Prostate gland (tissue), 2 donors: ENCODE results near the gene DAPK1. TPM values are rescaled to one million over a fixed set of nuclear protein-coding genes. Genes with fewer than 3 reads are reported as not detected.

Experiments used
- DNase-seq: peaks from one replicate; pipeline ENCODE4 v3.0.0-alpha.2; 2019; ENCODE audit warnings: low spot score
- H3K27ac ChIP-seq, 2 donors: fragments of 200-600 bp; sonication (generic); 2 replicates each; pipeline ENCODE4 v1.5.1; 2017 to 2019
- H3K27me3 ChIP-seq: fragments of 200-600 bp; sonication (generic); replicated peaks from 2 replicates; pipeline ENCODE4 v1.5.1; 2019; ENCODE audit not compliant: insufficient read depth
- H3K36me3 ChIP-seq, 2 donors: fragments of 200-600 bp; sonication (generic); 1 replicate in 1 of 2; 2 replicates in 1 of 2; pipeline versions ENCODE4 v1.5.1 to v1.8.1; 2017 to 2019
- H3K4me1 ChIP-seq: fragments of 200-600 bp; sonication (generic); replicated peaks from 2 replicates; pipeline ENCODE4 v1.5.1; 2019
- H3K4me3 ChIP-seq, 2 donors: fragments of 200-600 bp; sonication (generic); 2 replicates each; pipeline ENCODE4 v1.5.1; 2017 to 2019
- H3K9me3 ChIP-seq: fragments of 200-600 bp; sonication (generic); 2 replicates; pipeline ENCODE4 v1.5.1; 2017
- POLR2A ChIP-seq: fragments of 450-650 bp; IDR thresholded peaks from one replicate; pipeline ENCODE4 v1.6.1; 2016; ENCODE audit warnings: antibody characterized with exemption, mild to moderate bottlenecking
- POLR2AphosphoS5 ChIP-seq: sonication (generic); formaldehyde crosslinking; IDR thresholded peaks from one replicate; pipeline ENCODE4 v1.6.1; 2017; ENCODE audit warnings: antibody characterized with exemption
- WGBS: methylation state at CpG from one replicate; pipeline ENCODE4 v1.1.5; 2018; 5-methylcytosine and 5-hydroxymethylcytosine counted together
- intact Hi-C: fragments of 100-400 bp; cut with DNase I; formaldehyde crosslinking; loops from one replicate; pipeline ENCODE4 v1.14.2; 2022
- total RNA-seq, 2 donors: library from RNA; depleted of rRNA; stranded (reverse); fragments of >200 nt; gene quantifications; one replicate each; pipeline ENCODE4 v1.1.0, GENCODE V29; 2016
- TF ChIP-seq, protein P1 (sequence below), 4 experiments: fragments of 200-600 bp in 2 of 4; fragments of 450-650 bp in 2 of 4; sonication (generic) in 2 of 4; IDR thresholded peaks; 1 replicate in 3 of 4; 2 replicates in 1 of 4; pipeline ENCODE4 v1.5.1; 2016 to 2019; ENCODE audit warnings: antibody characterized with exemption in 4 of 4, mild to moderate bottlenecking in 2 of 4, moderate library complexity in 2 of 4

The DAPK1 gene
- total RNA-seq, 2 donors from 2014 or later: 13.9 to 39.1 TPM

GRCh38 chr9:87518702-87519335, 21.2 kb downstream of the DAPK1 start:
- 31% methylated on average over 12 of the region's 12 CpGs for WGBS
- Histone ChIP-seq H3K27ac (no peak overlapping the region), H3K4me3 (no peak overlapping the region), H3K27me3 (no peaks in the 10 kb centered on the region), H3K9me3 (no peaks in the 10 kb centered on the region), H3K4me1 (no peaks in the 10 kb centered on the region), H3K36me3 (no peaks in the 10 kb centered on the region)
- DNase-seq: peak; percentile 64
- peak; percentile 66 for TF ChIP-seq POLR2AphosphoS5
- TF ChIP-seq, protein P1, sequence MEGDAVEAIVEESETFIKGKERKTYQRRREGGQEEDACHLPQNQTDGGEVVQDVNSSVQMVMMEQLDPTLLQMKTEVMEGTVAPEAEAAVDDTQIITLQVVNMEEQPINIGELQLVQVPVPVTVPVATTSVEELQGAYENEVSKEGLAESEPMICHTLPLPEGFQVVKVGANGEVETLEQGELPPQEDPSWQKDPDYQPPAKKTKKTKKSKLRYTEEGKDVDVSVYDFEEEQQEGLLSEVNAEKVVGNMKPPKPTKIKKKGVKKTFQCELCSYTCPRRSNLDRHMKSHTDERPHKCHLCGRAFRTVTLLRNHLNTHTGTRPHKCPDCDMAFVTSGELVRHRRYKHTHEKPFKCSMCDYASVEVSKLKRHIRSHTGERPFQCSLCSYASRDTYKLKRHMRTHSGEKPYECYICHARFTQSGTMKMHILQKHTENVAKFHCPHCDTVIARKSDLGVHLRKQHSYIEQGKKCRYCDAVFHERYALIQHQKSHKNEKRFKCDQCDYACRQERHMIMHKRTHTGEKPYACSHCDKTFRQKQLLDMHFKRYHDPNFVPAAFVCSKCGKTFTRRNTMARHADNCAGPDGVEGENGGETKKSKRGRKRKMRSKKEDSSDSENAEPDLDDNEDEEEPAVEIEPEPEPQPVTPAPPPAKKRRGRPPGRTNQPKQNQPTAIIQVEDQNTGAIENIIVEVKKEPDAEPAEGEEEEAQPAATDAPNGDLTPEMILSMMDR (IDR thresholded peaks at IDR 0.05): no peak
- intact Hi-C loops: no loop called here

DNA sequence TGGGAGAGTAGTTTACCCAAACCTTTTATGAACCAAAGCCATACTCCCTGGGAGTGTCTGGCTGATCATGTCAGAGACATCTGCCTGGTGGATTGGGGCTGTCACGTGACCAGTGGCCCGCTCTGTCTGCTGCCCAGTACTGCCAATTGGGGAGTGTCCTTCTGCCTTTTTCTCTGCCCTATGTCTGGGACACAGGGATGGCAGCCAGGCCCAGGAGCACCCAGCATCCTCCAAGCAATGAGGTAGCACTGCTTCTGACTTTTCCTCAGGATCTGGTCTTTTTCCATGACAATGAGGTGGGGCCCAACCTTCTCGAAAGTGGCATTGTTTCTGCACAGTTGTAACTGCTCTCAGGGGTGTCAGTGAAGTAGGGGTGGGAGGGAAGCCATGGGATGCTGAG, 21.8 kb downstream of the DAPK1 start:
- Histone ChIP-seq H3K27ac (no peak overlapping the region), H3K36me3 (no peaks in the 10 kb centered on the region), H3K4me3 (no peak overlapping the region), H3K4me1 (no peaks in the 10 kb centered on the region), H3K9me3 (no peaks in the 10 kb centered on the region), H3K27me3 (no peaks in the 10 kb centered on the region)
- intact Hi-C loops: no loop called here
- no peak for TF ChIP-seq POLR2A
- TF ChIP-seq, protein P1 (IDR thresholded peaks at IDR 0.05): no peak
- no peak for TF ChIP-seq POLR2AphosphoS5
- WGBS: 50% methylated on average over 3 of the region's 3 CpGs
- no peak for DNase-seq

DNA sequence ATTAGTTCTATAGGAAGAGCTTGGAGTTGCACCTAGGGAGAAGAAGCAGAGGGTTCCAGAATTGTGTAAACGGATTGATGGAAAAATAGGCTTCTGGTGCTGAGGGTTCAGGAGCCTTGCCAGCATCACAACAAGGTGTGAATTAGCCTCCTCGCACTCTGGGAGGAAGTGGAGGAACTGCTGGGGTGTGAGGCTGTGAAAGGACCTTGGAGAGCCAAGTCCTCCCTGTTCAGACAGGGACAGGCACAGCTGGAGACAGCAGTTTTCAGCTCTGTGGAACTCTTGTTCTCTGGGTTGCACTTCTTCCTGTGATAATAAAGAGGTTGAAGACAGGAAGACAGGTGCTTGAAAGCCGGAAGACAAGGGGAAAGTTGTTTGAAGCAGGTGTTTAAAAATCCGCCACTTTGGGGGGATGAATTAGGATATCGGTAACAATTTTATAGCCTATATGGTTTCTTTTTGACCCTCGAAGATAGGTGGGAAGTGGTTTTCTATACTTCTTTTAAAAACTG, 22.6 kb downstream of the DAPK1 start:
- Histone ChIP-seq H3K4me3 (no peak overlapping the region), H3K27me3 (no peaks in the 10 kb centered on the region), H3K27ac (no peak overlapping the region), H3K9me3 (no peaks in the 10 kb centered on the region), H3K4me1 (no peaks in the 10 kb centered on the region), H3K36me3 (no peaks in the 10 kb centered on the region)
- intact Hi-C loops: no loop called here
- WGBS: 90% methylated on average over 6 of the region's 6 CpGs
- no peak for DNase-seq
- TF ChIP-seq POLR2AphosphoS5 (no peak), POLR2A (no peak)
- TF ChIP-seq, protein P1 (IDR thresholded peaks at IDR 0.05): no peak

GRCh38 chr9:87521834-87522233, 24.2 kb downstream of the DAPK1 start:
- no peak for DNase-seq
- Histone ChIP-seq H3K9me3 (no peaks in the 10 kb centered on the region), H3K4me3 (no peak overlapping the region), H3K4me1 (no peaks in the 10 kb centered on the region), H3K27me3 (no peaks in the 10 kb centered on the region), H3K27ac (no peak overlapping the region), H3K36me3 (no peaks in the 10 kb centered on the region)
- TF ChIP-seq, protein P1 (IDR thresholded peaks at IDR 0.05): no peak
- TF ChIP-seq POLR2A (no peak), POLR2AphosphoS5 (no peak)
- intact Hi-C loops: no loop called here
- WGBS: 76% methylated on average over 7 of the region's 7 CpGs

DNA sequence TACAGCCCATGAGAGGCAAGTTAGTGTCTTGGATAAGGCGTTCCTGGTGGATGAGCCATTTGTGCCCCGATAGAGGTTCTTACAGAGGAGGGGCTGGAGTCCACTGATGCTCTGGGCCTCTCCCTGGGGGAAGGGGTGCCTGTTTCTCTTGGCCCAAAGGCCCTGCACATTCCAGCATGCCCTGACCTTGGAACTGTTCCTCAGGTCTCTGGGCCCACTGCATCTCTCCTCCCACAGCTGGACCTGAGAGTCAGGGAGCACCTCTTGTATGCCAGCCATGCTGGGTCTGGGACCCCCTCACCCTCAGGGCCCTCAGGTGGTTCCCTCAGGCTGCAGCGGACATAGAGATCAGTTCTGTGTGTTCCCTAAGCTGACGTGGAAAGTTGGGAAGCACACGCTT, 26.4 kb downstream of the DAPK1 start:
- Histone ChIP-seq H3K36me3 (no peaks in the 10 kb centered on the region), H3K27me3 (no peaks in the 10 kb centered on the region), H3K4me3 (no peak overlapping the region), H3K9me3 (no peaks in the 10 kb centered on the region), H3K27ac (no peak overlapping the region), H3K4me1 (no peaks in the 10 kb centered on the region)
- WGBS: 88% methylated on average over 4 of the region's 5 CpGs
- TF ChIP-seq, protein P1 (IDR thresholded peaks at IDR 0.05): no peak
- TF ChIP-seq POLR2A: no peak
- no peak for TF ChIP-seq POLR2AphosphoS5
- DNase-seq: no peak
- intact Hi-C loops: no loop called here
